SK-N-SH treated with all-trans-retinoic acid at 6 μM for 48 hours (cell line): ENCODE results near the gene SERPINA6.

ENCODE experiments used
- CSRNP3 ChIP-seq: fragments of 250-450 bp; sonication (Bioruptor Pico); IDR thresholded peaks from 2 replicates; pipeline ENCODE4 v1.5.1; 2021; ENCODE audit warnings: mild to moderate bottlenecking, moderate library complexity
- ESRRG ChIP-seq: fragments of 250-450 bp; sonication (Bioruptor Pico); IDR thresholded peaks from 2 replicates; pipeline ENCODE4 v1.6.1; 2021; ENCODE audit warnings: mild to moderate bottlenecking
- ISL1 ChIP-seq: fragments of 250-450 bp; sonication (Bioruptor Pico); IDR thresholded peaks from 2 replicates; pipeline ENCODE4 v2.1.2; 2022; ENCODE audit warnings: mild to moderate bottlenecking, moderate library complexity
- OSR1 ChIP-seq: fragments of 250-450 bp; sonication (Bioruptor Pico); IDR thresholded peaks from 2 replicates; pipeline ENCODE4 v1.8.0; 2022; ENCODE audit warnings: moderate library complexity, mild to moderate bottlenecking, inconsistent platforms
- PPARA ChIP-seq: fragments of 250-450 bp; sonication (Bioruptor Pico); IDR thresholded peaks from 2 replicates; pipeline ENCODE4 v1.5.0; 2020; ENCODE audit warnings: mild to moderate bottlenecking, borderline replicate concordance
- RARB ChIP-seq: fragments of 250-450 bp; sonication (Bioruptor Pico); IDR thresholded peaks from 2 replicates; pipeline ENCODE4 v1.8.0; 2021; ENCODE audit warnings: mild to moderate bottlenecking, moderate library complexity
- TCF4 ChIP-seq: fragments of 250-450 bp; sonication (Bioruptor Pico); IDR thresholded peaks from 2 replicates; pipeline ENCODE4 v1.8.0; 2021; ENCODE audit warnings: mild to moderate bottlenecking, moderate library complexity, borderline replicate concordance
- ZFP3 ChIP-seq: fragments of 250-450 bp; sonication (Bioruptor Pico); IDR thresholded peaks from 2 replicates; pipeline ENCODE4 v1.5.0; 2020; ENCODE audit warnings: mild to moderate bottlenecking, moderate library complexity
- ZNF565 ChIP-seq: fragments of 450-650 bp; formaldehyde crosslinking; conservative IDR thresholded peaks from 2 replicates; pipeline ENCODE4 v1.5.0; 2020; ENCODE audit warnings: low read depth, mild to moderate bottlenecking, moderate library complexity
- ZNF8 ChIP-seq: fragments of 450-650 bp; formaldehyde crosslinking; IDR thresholded peaks from 2 replicates; pipeline ENCODE4 v1.5.0; 2020; ENCODE audit warnings: mild to moderate bottlenecking, moderate library complexity
- TF ChIP-seq, protein P1 (sequence below): fragments of 250-450 bp; sonication (Bioruptor Pico); IDR thresholded peaks from 2 replicates; pipeline ENCODE4 v1.5.1; 2020; ENCODE audit warnings: low read depth, mild to moderate bottlenecking, moderate library complexity
- TF ChIP-seq, protein P2 (sequence below): fragments of 250-450 bp; sonication (Bioruptor Pico); IDR thresholded peaks from 2 replicates; pipeline ENCODE4 v1.8.0; 2021; ENCODE audit warnings: low read depth, mild to moderate bottlenecking, moderate library complexity, borderline replicate concordance
- TF ChIP-seq, protein P3 (sequence below): fragments of 250-450 bp; sonication (Bioruptor Pico); IDR thresholded peaks from 2 replicates; pipeline ENCODE4 v1.8.0; 2020; ENCODE audit warnings: mild to moderate bottlenecking, moderate library complexity, borderline replicate concordance

DNA sequence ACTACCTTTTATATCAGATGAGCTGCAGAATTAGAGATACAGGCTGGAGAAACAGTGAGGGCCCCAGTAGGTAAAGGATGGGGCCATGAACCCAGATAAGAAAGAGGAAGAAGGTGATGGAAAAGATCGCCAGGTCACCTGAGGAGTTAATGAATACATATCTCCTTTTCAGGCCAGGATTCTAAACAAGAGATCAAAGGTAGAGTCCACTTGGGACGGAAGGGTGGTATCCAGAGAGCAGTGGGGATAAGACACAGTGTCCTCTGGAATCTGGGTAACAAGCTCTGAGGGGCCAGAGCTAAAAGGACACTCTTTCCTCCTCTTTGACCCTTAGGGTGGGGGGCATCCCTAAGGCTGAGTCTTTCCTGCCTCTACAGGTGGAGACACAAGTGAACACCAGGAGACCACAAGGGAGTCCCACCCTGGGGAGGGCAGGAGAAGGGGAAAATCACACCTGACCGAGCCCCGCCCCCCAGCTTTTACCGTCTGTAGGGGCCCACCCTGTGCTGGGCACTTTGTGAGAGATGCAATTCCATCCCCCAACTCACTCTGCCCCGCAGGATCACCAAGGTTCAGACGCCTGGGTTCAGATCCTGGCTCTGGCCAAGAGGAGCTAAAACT, 37.9 kb upstream of the SERPINA6 start:
- no peak for TF ChIP-seq TCF4 (CRISPR knock-in tag)
- no peak for TF ChIP-seq ISL1 (CRISPR knock-in tag)
- no peak for TF ChIP-seq RARB (CRISPR knock-in tag)
- no peak for TF ChIP-seq OSR1
- TF ChIP-seq, protein P1, sequence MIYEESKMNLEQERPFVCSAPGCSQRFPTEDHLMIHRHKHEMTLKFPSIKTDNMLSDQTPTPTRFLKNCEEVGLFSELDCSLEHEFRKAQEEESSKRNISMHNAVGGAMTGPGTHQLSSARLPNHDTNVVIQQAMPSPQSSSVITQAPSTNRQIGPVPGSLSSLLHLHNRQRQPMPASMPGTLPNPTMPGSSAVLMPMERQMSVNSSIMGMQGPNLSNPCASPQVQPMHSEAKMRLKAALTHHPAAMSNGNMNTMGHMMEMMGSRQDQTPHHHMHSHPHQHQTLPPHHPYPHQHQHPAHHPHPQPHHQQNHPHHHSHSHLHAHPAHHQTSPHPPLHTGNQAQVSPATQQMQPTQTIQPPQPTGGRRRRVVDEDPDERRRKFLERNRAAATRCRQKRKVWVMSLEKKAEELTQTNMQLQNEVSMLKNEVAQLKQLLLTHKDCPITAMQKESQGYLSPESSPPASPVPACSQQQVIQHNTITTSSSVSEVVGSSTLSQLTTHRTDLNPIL = no peak
- no peak for TF ChIP-seq CSRNP3 (CRISPR knock-in tag)
- TF ChIP-seq ZNF8 (CRISPR knock-in tag) = no peak
- TF ChIP-seq, protein P2, sequence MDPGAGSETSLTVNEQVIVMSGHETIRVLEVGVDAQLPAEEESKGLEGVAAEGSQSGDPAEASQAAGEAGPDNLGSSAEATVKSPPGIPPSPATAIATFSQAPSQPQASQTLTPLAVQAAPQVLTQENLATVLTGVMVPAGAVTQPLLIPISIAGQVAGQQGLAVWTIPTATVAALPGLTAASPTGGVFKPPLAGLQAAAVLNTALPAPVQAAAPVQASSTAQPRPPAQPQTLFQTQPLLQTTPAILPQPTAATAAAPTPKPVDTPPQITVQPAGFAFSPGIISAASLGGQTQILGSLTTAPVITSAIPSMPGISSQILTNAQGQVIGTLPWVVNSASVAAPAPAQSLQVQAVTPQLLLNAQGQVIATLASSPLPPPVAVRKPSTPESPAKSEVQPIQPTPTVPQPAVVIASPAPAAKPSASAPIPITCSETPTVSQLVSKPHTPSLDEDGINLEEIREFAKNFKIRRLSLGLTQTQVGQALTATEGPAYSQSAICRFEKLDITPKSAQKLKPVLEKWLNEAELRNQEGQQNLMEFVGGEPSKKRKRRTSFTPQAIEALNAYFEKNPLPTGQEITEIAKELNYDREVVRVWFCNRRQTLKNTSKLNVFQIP (CRISPR knock-in tag) = no peak
- TF ChIP-seq ZFP3 (CRISPR knock-in tag) = no peak
- no peak for TF ChIP-seq ESRRG (CRISPR knock-in tag)
- TF ChIP-seq PPARA (CRISPR knock-in tag) = no peak
- TF ChIP-seq, protein P3, sequence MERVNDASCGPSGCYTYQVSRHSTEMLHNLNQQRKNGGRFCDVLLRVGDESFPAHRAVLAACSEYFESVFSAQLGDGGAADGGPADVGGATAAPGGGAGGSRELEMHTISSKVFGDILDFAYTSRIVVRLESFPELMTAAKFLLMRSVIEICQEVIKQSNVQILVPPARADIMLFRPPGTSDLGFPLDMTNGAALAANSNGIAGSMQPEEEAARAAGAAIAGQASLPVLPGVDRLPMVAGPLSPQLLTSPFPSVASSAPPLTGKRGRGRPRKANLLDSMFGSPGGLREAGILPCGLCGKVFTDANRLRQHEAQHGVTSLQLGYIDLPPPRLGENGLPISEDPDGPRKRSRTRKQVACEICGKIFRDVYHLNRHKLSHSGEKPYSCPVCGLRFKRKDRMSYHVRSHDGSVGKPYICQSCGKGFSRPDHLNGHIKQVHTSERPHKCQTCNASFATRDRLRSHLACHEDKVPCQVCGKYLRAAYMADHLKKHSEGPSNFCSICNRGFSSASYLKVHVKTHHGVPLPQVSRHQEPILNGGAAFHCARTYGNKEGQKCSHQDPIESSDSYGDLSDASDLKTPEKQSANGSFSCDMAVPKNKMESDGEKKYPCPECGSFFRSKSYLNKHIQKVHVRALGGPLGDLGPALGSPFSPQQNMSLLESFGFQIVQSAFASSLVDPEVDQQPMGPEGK (CRISPR knock-in tag) = no peak
- no peak for TF ChIP-seq ZNF565 (CRISPR knock-in tag)
